WERI-Rb-1 (cell line): ENCODE measurements around the gene XAB2.

ENCODE experiments used
- DNase-seq: peaks from one replicate; pipeline ENCODE4 v3.0.0-alpha.2; 2020
- H3K27ac ChIP-seq: fragments of 250-450 bp; sonication (Bioruptor Pico); 2 replicates; pipeline ENCODE4 v1.5.1; 2020; ENCODE audit warnings: mild to moderate bottlenecking, moderate library complexity
- H3K27me3 ChIP-seq: fragments of 250-450 bp; sonication (Bioruptor Pico); 2 replicates; pipeline ENCODE4 v1.5.1; 2021; ENCODE audit warnings: mild to moderate bottlenecking, low read depth, moderate library complexity; ENCODE audit not compliant: insufficient read depth, severe bottlenecking
- H3K36me3 ChIP-seq: fragments of 250-450 bp; sonication (Bioruptor Pico); 2 replicates; pipeline ENCODE4 v1.5.1; 2020; ENCODE audit warnings: mild to moderate bottlenecking, moderate library complexity
- H3K4me3 ChIP-seq: 2 replicates; pipeline ENCODE4 v1.5.1; 2011; ENCODE audit warnings: low read depth, mild to moderate bottlenecking, control low read depth, low read length
- H3K9me3 ChIP-seq: fragments of 250-450 bp; sonication (Bioruptor Pico); 2 replicates; pipeline ENCODE4 v1.5.1; 2021; ENCODE audit warnings: mild to moderate bottlenecking, moderate library complexity; ENCODE audit not compliant: severe bottlenecking
- TF ChIP-seq, protein P1 (sequence below): IDR thresholded peaks from 2 replicates; pipeline ENCODE4 v1.5.1; 2011; ENCODE audit warnings: low read depth, mild to moderate bottlenecking, control low read depth, inconsistent platforms, low read length

XAB2 gene

DNA sequence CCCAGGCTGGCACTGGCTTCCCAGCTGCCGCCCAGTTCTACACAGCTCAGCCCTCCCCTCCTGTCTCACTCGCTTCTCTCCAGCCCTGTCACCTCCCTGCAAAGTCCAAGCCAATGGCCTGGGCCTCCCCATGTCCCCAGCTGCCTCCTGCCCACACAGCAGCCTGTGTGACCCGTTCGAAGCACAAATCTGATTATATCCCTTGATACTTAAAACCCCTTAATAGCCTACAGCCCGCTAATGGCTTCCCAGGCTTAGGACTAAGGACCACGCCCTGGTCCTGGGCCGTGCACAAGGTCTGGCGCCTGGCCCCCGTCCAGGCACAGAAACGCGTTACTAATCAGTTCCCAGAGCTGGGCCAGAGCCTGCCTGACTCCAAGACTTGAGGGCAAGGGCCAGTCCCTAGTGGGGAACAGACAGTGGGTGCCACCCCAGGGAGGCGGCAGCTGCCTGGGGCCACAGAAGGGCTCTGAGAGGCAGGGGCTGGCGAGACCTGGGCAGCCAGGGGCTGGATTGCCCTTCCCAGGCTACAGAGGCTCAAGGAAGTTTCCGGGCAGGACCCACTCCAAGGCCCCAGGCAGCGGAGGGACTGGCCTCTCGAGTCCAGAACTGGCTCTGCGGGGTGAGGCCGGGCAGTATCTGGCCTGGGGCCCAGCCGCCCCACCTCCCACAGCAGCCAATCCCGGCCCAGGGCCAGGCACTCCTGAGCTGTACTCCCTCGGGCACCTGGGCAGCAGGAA lies 10.4 kb downstream of the XAB2 start:
- H3K27ac ChIP-seq, result peak overlapping the region; percentile 78
- peak; percentile 95 for DNase-seq
- no peaks in the 10 kb centered on the region for H3K27me3 ChIP-seq
- peaks cover 61% of the 10 kb centered on the region for H3K36me3 ChIP-seq
- TF ChIP-seq, protein P1, sequence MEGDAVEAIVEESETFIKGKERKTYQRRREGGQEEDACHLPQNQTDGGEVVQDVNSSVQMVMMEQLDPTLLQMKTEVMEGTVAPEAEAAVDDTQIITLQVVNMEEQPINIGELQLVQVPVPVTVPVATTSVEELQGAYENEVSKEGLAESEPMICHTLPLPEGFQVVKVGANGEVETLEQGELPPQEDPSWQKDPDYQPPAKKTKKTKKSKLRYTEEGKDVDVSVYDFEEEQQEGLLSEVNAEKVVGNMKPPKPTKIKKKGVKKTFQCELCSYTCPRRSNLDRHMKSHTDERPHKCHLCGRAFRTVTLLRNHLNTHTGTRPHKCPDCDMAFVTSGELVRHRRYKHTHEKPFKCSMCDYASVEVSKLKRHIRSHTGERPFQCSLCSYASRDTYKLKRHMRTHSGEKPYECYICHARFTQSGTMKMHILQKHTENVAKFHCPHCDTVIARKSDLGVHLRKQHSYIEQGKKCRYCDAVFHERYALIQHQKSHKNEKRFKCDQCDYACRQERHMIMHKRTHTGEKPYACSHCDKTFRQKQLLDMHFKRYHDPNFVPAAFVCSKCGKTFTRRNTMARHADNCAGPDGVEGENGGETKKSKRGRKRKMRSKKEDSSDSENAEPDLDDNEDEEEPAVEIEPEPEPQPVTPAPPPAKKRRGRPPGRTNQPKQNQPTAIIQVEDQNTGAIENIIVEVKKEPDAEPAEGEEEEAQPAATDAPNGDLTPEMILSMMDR, result no peak
- H3K4me3 ChIP-seq, result no peak overlapping the region; the same call in 1 of the 2 replicates
- H3K9me3 ChIP-seq, result no peaks in the 10 kb centered on the region

DNA sequence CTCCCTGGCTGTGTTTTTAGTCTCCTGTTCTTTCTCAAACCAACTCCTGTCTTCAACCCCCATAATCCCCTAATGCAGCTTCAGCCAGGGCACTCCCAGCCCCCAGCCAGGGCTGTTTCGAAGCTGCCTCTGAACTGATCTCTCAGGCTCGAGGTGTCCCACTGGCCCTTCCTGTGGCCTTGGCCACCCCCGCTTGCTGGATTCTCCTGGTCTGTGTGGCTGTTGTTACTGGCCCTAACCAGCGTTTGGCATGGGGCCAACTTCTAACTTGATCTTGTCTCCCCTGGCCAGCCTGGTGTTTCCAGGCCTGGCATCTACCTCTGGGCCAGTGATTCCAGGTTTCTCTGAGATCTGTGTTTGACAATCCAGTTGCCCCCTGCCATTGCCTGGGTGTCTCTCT lies 11.0 kb downstream of the XAB2 start:
- DNase-seq, result peak; percentile 61
- H3K27me3 ChIP-seq, result no peaks in the 10 kb centered on the region
- peak overlapping the region; percentile 78 for H3K27ac ChIP-seq
- H3K36me3 ChIP-seq, result peaks cover 59% of the 10 kb centered on the region
- no peaks in the 10 kb centered on the region for H3K9me3 ChIP-seq
- H3K4me3 ChIP-seq, result peak overlapping the region; percentile 16
- TF ChIP-seq, protein P1, result no peak

DNA sequence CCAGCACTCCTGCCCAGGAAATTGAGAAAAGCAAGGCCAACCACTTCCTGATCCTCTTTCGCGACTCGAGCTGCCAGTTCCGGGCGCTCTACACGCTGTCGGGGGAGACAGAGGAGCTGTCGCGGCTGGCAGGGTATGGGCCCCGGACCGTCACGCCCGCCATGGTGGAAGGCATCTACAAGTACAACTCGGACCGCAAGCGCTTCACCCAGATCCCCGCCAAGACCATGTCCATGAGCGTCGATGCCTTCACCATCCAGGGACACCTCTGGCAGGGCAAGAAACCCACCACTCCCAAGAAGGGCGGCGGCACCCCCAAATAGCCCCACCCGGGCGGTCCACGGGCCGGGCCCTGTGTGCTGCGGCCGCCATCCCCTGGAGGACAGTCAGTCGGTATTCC lies 11.6 kb downstream of the XAB2 start:
- no peak for DNase-seq
- peaks cover 54% of the 10 kb centered on the region for H3K36me3 ChIP-seq

DNA sequence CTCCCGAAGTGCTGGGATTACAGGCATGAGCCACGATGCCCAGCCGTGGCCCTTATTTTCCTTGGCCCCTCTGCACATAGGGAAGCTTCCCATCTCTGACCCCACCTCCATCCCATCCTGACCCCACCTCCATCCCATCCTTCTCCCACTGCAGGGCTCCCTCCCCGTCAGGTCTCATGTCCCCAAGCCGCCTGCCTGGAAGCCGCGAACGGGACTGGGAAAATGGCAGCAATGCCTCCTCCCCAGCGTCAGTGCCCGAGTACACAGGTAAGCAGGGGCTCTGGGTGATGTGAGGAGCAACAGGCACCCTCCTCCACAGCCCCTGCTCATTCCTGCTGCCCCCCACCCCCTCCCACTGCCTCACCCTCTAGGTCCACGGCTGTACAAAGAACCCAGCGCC lies 12.2 kb downstream of the XAB2 start:
- no peak for DNase-seq
- no peaks in the 10 kb centered on the region for H3K27me3 ChIP-seq
- H3K27ac ChIP-seq, result no peak overlapping the region
- TF ChIP-seq, protein P1, result no peak
- peaks cover 48% of the 10 kb centered on the region for H3K36me3 ChIP-seq
- no peak overlapping the region for H3K4me3 ChIP-seq
- no peaks in the 10 kb centered on the region for H3K9me3 ChIP-seq

More for the DNA sequence above, 11.6 kb downstream of the XAB2 start:
- H3K27me3 ChIP-seq, result no peaks in the 10 kb centered on the region
- TF ChIP-seq, protein P1, result no peak
- no peak overlapping the region for H3K4me3 ChIP-seq
- peak overlapping the region; percentile 78 for H3K27ac ChIP-seq
- no peaks in the 10 kb centered on the region for H3K9me3 ChIP-seq

DNA sequence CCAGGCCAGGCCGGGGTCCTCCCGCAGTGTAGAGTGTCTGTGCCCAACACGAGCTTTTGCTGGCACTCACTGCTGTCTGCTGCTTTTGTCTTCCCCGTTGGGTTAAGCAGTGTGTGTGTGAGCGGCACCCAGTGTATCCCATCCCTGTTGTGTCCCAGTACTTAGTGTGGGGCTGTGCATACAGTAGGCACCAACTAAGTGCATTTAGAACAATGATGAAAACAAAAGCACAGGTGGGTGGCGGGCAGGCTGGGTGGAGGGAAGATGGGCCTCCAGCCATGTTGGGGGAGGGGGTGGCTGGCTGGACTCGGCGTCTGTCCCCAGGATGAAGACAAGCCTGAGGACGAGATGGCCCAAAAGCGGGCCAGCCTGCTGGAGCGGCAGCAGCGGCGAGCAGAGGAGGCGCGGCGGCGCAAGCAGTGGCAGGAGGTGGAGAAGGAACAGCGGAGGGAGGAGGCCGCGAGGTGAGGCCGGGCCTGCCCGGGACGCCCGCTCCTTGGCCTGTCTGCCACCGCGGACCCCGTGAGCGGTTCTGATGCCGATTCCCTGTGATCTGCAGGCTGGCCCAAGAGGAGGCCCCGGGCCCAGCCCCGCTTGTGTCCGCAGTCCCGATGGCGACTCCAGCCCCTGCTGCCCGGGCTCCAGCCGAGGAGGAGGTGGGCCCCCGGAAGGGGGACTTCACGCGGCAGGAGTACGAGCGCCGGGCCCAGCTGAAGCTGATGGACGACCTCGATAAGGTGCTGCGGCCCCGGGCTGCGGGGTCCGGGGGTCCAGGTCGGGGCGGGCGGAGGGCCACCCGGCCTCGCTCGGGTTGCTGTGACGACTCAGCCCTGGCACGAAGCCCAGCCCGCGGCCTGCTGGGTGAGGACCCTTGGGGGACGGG lies 14.2 kb downstream of the XAB2 start:
- no peaks in the 10 kb centered on the region for H3K27me3 ChIP-seq
- H3K4me3 ChIP-seq, result no peak overlapping the region
- TF ChIP-seq, protein P1, result no peak
- H3K27ac ChIP-seq, result no peak overlapping the region
- no peaks in the 10 kb centered on the region for H3K9me3 ChIP-seq
- DNase-seq, result no peak
- H3K36me3 ChIP-seq, result peaks cover 30% of the 10 kb centered on the region
